Effector memory CD4-positive, alpha-beta T cell (primary cell): ENCODE results near the gene SERPING1.

ENCODE experiments used
- DNase-seq, 3 donors: peaks; one replicate each; pipeline ENCODE4 v3.0.0-alpha.2; 2020
- H3K27ac ChIP-seq: 2 replicates; pipeline ENCODE4 v1.7.0; 2013; ENCODE audit warnings: mild to moderate bottlenecking, low read length, moderate library complexity; ENCODE audit not compliant: insufficient read depth, poor library complexity, severe bottlenecking
- H3K27me3 ChIP-seq: replicated peaks from 2 replicates; pipeline ENCODE4 v1.7.0; 2013; ENCODE audit warnings: mild to moderate bottlenecking, low read length; ENCODE audit not compliant: insufficient read depth, control insufficient read depth, poor library complexity, severe bottlenecking
- H3K36me3 ChIP-seq: 2 replicates; pipeline ENCODE4 v1.7.0; 2013; ENCODE audit warnings: mild to moderate bottlenecking, low read length, moderate library complexity; ENCODE audit not compliant: control insufficient read depth, insufficient read depth
- H3K4me1 ChIP-seq: 2 replicates; pipeline ENCODE4 v1.7.0; 2013; ENCODE audit warnings: low read length, mild to moderate bottlenecking; ENCODE audit not compliant: control insufficient read depth, insufficient read depth, poor library complexity, severe bottlenecking
- H3K4me3 ChIP-seq: 2 replicates; pipeline ENCODE4 v1.7.0; 2013; ENCODE audit warnings: low read length, low read depth, mild to moderate bottlenecking; ENCODE audit not compliant: insufficient read depth, poor library complexity, severe bottlenecking
- H3K9me3 ChIP-seq: 2 replicates; pipeline ENCODE4 v1.7.0; 2013; ENCODE audit warnings: mild to moderate bottlenecking, low read length, moderate library complexity; ENCODE audit not compliant: control insufficient read depth

SERPING1 gene

GRCh38 chr11:57663975-57664374 lies 66.5 kb downstream of the SERPING1 start:
- peaks cover 37% of the 10 kb centered on the region for H3K36me3 ChIP-seq
- no peak overlapping the region for H3K4me3 ChIP-seq
- H3K9me3 ChIP-seq: no peaks in the 10 kb centered on the region
- no peak overlapping the region for H3K27ac ChIP-seq
- H3K27me3 ChIP-seq: no peaks in the 10 kb centered on the region
- DNase-seq: no peak
- H3K4me1 ChIP-seq: peaks cover 5% of the 10 kb centered on the region
